ENCODE data around the gene SERPINA12. TPM values are rescaled to one million over a fixed set of nuclear protein-coding genes. Genes with fewer than 3 reads are reported as not detected.
A peak's percentile ranks its signal among the peaks of the same experiment; 100 is the strongest.

SERPINA12 gene
- total and polyA plus RNA-seq, 2 of the 13 experiments (the other 11 are each of a cell fraction or from before 2014, with no cell fraction given), result 0.08 TPM; not detected in 1

DNA sequence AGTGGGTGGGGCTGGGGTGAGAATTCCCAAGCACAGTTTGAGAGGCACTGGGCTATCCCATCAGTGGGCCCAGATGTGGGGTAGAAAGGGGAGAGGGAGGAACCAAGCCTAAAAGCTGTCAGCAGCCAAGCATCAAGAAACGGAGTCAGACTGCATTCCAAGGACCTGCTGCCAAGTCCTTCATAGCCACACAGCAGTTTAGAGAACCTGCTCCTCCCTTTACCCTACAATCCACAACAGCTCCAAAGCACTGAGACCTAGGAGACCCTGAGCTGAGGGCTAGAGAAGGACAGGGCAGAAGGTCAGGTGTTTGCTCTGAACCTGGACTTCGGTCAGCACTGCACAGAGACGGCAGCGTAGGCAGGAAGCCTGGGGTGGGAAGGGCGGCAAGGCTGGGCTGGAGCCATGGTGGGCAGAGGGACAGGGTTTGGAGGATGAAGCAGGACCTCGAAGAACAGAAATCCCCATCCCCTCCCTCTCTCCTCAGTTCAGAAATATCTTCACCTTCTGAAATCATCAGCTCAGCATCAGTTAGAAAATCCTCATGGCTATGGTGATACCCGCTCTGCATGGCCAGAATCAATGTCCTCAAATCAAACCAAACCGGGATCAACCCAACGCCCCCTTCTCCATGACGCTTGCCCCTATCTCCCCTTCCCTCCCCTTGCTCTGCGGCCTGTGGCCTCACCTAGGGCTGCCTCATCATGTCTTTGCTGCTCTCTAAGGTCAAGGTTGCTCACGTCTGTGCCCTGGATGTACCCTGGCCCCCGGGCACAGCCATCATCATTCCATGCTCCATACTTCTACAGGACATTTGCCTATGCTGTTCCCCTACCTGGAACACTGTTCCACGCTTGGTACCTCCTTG is 39.1 kb upstream of the SERPINA12 start (continued):
- TF ChIP-seq HMGA1 (CRISPR knock-in tag; conservative IDR thresholded peaks at IDR 0.05), result no peak
- TF ChIP-seq DR1 (CRISPR knock-in tag; IDR thresholded peaks at IDR 0.05), result no peak
- TF ChIP-seq ZNF256 (CRISPR knock-in tag; conservative IDR thresholded peaks at IDR 0.05), result no peak
- no peak for TF ChIP-seq BHLHE40 (IDR thresholded peaks at IDR 0.05; ENCODE audit: low read length)
- TF ChIP-seq ZNF782 (CRISPR knock-in tag; IDR thresholded peaks at IDR 0.05; ENCODE audit: borderline replicate concordance), result no peak
- TF ChIP-seq PHB2 (IDR thresholded peaks at IDR 0.05; ENCODE audit: partially characterized antibody), result no peak
- TF ChIP-seq MTF1 (CRISPR knock-in tag; IDR thresholded peaks at IDR 0.05), result no peak
- no peak for TF ChIP-seq MXD4 (CRISPR knock-in tag; IDR thresholded peaks at IDR 0.05)
- no peak for TF ChIP-seq PCBP2 (optimal IDR thresholded peaks at IDR 0.05; ENCODE audit: low read depth, low read length, poor library complexity, severe bottlenecking)
- TF ChIP-seq SRSF4 (IDR thresholded peaks at IDR 0.05; ENCODE audit: low read depth, low read length, poor library complexity, severe bottlenecking), result no peak
- peak; percentile 23; the same call in 1 of the 2 replicates for TF ChIP-seq KDM5B (CRISPR knock-in tag; IDR thresholded peaks at IDR 0.05; ENCODE audit: borderline replicate concordance)
- TF ChIP-seq SP5 (CRISPR knock-in tag; IDR thresholded peaks at IDR 0.05; ENCODE audit: borderline replicate concordance, low read depth), result no peak
- TF ChIP-seq GZF1 (CRISPR knock-in tag; IDR thresholded peaks at IDR 0.05), result no peak
- TF ChIP-seq ZBTB42 (CRISPR knock-in tag; IDR thresholded peaks at IDR 0.05), result no peak
- TF ChIP-seq GABPA (IDR thresholded peaks at IDR 0.05; ENCODE audit: low read depth, low read length), result no peak
- peak; percentile 45; the same call in 1 of the 2 replicates for TF ChIP-seq GABPA (CRISPR knock-in tag; IDR thresholded peaks at IDR 0.05; ENCODE audit: low read depth)
- no peak for TF ChIP-seq ZNF30 (CRISPR knock-in tag; IDR thresholded peaks at IDR 0.05)
- peak; percentile 57 for TF ChIP-seq XRCC5 (optimal IDR thresholded peaks at IDR 0.05; ENCODE audit: low read length)
- no peak for TF ChIP-seq RNF219 (CRISPR knock-in tag; IDR thresholded peaks at IDR 0.05)
- no peak for TF ChIP-seq ZNF143 (CRISPR knock-in tag; IDR thresholded peaks at IDR 0.05)
- no peak for TF ChIP-seq ZBTB3 (CRISPR knock-in tag; IDR thresholded peaks at IDR 0.05; ENCODE audit: borderline replicate concordance, low read depth)
- peak; percentile 44; the same call in 1 of the 2 replicates for TF ChIP-seq MEF2D (CRISPR knock-in tag; IDR thresholded peaks at IDR 0.05)
- TF ChIP-seq RARG (CRISPR knock-in tag; IDR thresholded peaks at IDR 0.05; ENCODE audit: low read depth), result no peak
- TF ChIP-seq ZXDC (CRISPR knock-in tag; IDR thresholded peaks at IDR 0.05), result no peak
- no peak; the same call in 1 of the 2 replicates for TF ChIP-seq KDM2A (CRISPR knock-in tag; IDR thresholded peaks at IDR 0.05; ENCODE audit: borderline replicate concordance, low read depth)
- peak; percentile 63; the same call in 1 of the 2 replicates for TF ChIP-seq ZNF747 (CRISPR knock-in tag; IDR thresholded peaks at IDR 0.05; ENCODE audit: borderline replicate concordance)
- no peak for TF ChIP-seq U2AF2 (IDR thresholded peaks at IDR 0.05; ENCODE audit: low read depth, low read length)
- TF ChIP-seq SMARCC2 (IDR thresholded peaks at IDR 0.05), result no peak

All from HepG2 (cell line).